Measurements from ENCODE around the gene WDR18.

The WDR18 gene

GRCh38 chr19:950352-951066 lies 33.6 kb upstream of the WDR18 start:
- H3K9me2 ChIP-seq (replicated peaks; ENCODE audit: low read depth, low read length): no peaks in the 10 kb centered on the region
- H3K9me3 ChIP-seq (ENCODE audit: insufficient read depth, low read depth, low read length): no peaks in the 10 kb centered on the region
- no peak overlapping the region for H3K4me3 ChIP-seq (ENCODE audit: low read length, poor library complexity, severe bottlenecking)
- no peaks in the 10 kb centered on the region for H3K27me3 ChIP-seq (ENCODE audit: insufficient read depth, low read length, poor library complexity, severe bottlenecking)
- no peaks in the 10 kb centered on the region for H3K4me1 ChIP-seq (ENCODE audit: insufficient read depth, low read length, poor library complexity, severe bottlenecking)
- peaks cover 2% of the 10 kb centered on the region for H4K20me1 ChIP-seq (ENCODE audit: insufficient read depth, low read length, poor library complexity, severe bottlenecking)
- H3K79me2 ChIP-seq (ENCODE audit: insufficient read depth, low read length): peaks cover 27% of the 10 kb centered on the region; the same call in 1 of the 2 replicates
- no peak overlapping the region for H2AFZ ChIP-seq (ENCODE audit: low read length)
- TF ChIP-seq, protein P1, sequence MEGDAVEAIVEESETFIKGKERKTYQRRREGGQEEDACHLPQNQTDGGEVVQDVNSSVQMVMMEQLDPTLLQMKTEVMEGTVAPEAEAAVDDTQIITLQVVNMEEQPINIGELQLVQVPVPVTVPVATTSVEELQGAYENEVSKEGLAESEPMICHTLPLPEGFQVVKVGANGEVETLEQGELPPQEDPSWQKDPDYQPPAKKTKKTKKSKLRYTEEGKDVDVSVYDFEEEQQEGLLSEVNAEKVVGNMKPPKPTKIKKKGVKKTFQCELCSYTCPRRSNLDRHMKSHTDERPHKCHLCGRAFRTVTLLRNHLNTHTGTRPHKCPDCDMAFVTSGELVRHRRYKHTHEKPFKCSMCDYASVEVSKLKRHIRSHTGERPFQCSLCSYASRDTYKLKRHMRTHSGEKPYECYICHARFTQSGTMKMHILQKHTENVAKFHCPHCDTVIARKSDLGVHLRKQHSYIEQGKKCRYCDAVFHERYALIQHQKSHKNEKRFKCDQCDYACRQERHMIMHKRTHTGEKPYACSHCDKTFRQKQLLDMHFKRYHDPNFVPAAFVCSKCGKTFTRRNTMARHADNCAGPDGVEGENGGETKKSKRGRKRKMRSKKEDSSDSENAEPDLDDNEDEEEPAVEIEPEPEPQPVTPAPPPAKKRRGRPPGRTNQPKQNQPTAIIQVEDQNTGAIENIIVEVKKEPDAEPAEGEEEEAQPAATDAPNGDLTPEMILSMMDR (conservative IDR thresholded peaks at IDR 0.05; ENCODE audit: low read length): no peak
- TF ChIP-seq EZH2phosphoT487 (IDR thresholded peaks at IDR 0.05; ENCODE audit: borderline replicate concordance): no peak
- peaks cover 3% of the 10 kb centered on the region; the same call in 1 of the 2 replicates for H3K36me3 ChIP-seq (ENCODE audit: insufficient read depth, low read length)
- H3K4me2 ChIP-seq (ENCODE audit: low read depth, low read length, poor library complexity, severe bottlenecking): no peak overlapping the region
- no peak overlapping the region for H3K9ac ChIP-seq (ENCODE audit: low read depth, low read length, poor library complexity, severe bottlenecking)
- no peaks in the 10 kb centered on the region for H3F3A ChIP-seq (ENCODE audit: low read depth)

DNA sequence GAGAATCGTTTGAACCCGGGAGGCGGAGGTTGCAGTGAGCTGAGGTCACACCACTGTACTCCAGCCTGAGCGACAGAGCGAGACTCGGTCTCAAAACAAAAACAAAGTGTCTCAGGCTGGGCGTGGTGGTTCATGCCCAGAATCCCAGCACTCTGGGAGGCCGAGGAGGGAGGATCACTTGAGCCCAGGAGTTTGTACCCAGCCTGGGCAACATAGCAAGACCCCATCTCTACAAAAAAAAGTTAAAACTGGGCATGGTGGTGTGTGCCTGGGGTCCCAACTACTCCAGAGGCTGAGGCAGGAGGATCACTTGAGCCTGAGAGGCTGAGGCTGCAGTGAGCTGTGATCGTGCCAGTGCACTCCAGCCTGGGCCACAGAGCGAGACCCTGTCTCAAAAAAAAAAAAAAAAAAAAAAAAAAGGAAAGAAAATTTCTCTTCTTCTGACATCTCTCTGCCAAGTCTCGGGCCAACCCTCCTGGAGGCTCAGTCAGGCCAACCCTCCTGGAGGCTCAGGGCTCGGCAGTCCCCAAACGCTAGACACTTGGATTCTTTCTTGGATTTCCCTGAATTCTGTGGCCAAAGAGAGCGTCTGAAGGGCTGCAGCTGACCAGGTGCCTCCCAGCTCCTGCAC lies 32.0 kb upstream of the WDR18 start:
- no peaks in the 10 kb centered on the region for H3K4me1 ChIP-seq (ENCODE audit: insufficient read depth, low read length, poor library complexity, severe bottlenecking)
- no peak overlapping the region for H3K4me2 ChIP-seq (ENCODE audit: low read depth, low read length, poor library complexity, severe bottlenecking)
- H3K9ac ChIP-seq (ENCODE audit: low read depth, low read length, poor library complexity, severe bottlenecking): no peak overlapping the region

GRCh38 chr19:952680-953444 lies 31.3 kb upstream of the WDR18 start:
- Histone ChIP-seq H3K4me1 (ENCODE audit: insufficient read depth, low read length, poor library complexity, severe bottlenecking) (no peaks in the 10 kb centered on the region), H3F3A (ENCODE audit: low read depth) (no peaks in the 10 kb centered on the region), H3K27me3 (ENCODE audit: insufficient read depth, low read length, poor library complexity, severe bottlenecking) (no peaks in the 10 kb centered on the region), H3K9me3 (ENCODE audit: insufficient read depth, low read depth, low read length) (no peaks in the 10 kb centered on the region), H3K4me2 (ENCODE audit: low read depth, low read length, poor library complexity, severe bottlenecking) (no peak overlapping the region), H3K4me3 (ENCODE audit: low read length, poor library complexity, severe bottlenecking) (no peak overlapping the region), H3K9me2 (replicated peaks; ENCODE audit: low read depth, low read length) (no peaks in the 10 kb centered on the region), H4K20me1 (ENCODE audit: insufficient read depth, low read length, poor library complexity, severe bottlenecking) (peaks cover 2% of the 10 kb centered on the region), H3K36me3 (ENCODE audit: insufficient read depth, low read length) (peaks cover 3% of the 10 kb centered on the region; the same call in 1 of the 2 replicates), H3K9ac (ENCODE audit: low read depth, low read length, poor library complexity, severe bottlenecking) (no peak overlapping the region), H3K79me2 (ENCODE audit: insufficient read depth, low read length) (peaks cover 27% of the 10 kb centered on the region; the same call in 1 of the 2 replicates), H2AFZ (ENCODE audit: low read length) (no peak overlapping the region)
- no peak for TF ChIP-seq EZH2phosphoT487 (IDR thresholded peaks at IDR 0.05; ENCODE audit: borderline replicate concordance)
- TF ChIP-seq, protein P1 (conservative IDR thresholded peaks at IDR 0.05; ENCODE audit: low read length): no peak

More for the DNA sequence above, 32.0 kb upstream of the WDR18 start:
- no peaks in the 10 kb centered on the region for H3K9me3 ChIP-seq (ENCODE audit: insufficient read depth, low read depth, low read length)
- H3K27me3 ChIP-seq (ENCODE audit: insufficient read depth, low read length, poor library complexity, severe bottlenecking): no peaks in the 10 kb centered on the region
- TF ChIP-seq EZH2phosphoT487 (IDR thresholded peaks at IDR 0.05; ENCODE audit: borderline replicate concordance): no peak
- TF ChIP-seq, protein P1 (conservative IDR thresholded peaks at IDR 0.05; ENCODE audit: low read length): no peak
- H2AFZ ChIP-seq (ENCODE audit: low read length): no peak overlapping the region
- peaks cover 3% of the 10 kb centered on the region; the same call in 1 of the 2 replicates for H3K36me3 ChIP-seq (ENCODE audit: insufficient read depth, low read length)
- no peak overlapping the region for H3K4me3 ChIP-seq (ENCODE audit: low read length, poor library complexity, severe bottlenecking)
- no peaks in the 10 kb centered on the region for H3K9me2 ChIP-seq (replicated peaks; ENCODE audit: low read depth, low read length)
- peaks cover 2% of the 10 kb centered on the region for H4K20me1 ChIP-seq (ENCODE audit: insufficient read depth, low read length, poor library complexity, severe bottlenecking)
- no peaks in the 10 kb centered on the region for H3F3A ChIP-seq (ENCODE audit: low read depth)
- peaks cover 27% of the 10 kb centered on the region; the same call in 1 of the 2 replicates for H3K79me2 ChIP-seq (ENCODE audit: insufficient read depth, low read length)

Data from Loucy (cell line).